ENCODE results near the gene STXBP2.

DNA sequence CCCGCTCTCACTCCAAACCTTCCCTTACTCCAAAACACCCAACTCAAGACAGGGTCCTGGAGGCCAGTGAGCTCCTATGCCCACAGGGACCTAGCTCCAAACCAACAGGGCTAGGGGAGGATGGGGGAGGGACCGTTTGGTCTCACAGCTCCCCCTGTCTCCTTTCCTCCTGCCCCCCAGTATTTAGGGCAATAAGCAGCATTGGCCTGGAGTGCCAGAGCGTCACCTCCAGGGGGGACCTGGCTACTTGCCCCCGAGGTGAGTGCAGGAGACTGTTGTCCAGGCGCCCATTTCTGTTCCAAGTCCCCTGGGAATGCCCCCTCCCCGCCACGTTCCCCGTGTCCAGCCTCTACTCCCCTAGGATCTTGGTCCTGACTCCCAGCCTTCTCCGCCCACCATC is 32.7 kb downstream of the STXBP2 start:
- TF ChIP-seq, protein P1, sequence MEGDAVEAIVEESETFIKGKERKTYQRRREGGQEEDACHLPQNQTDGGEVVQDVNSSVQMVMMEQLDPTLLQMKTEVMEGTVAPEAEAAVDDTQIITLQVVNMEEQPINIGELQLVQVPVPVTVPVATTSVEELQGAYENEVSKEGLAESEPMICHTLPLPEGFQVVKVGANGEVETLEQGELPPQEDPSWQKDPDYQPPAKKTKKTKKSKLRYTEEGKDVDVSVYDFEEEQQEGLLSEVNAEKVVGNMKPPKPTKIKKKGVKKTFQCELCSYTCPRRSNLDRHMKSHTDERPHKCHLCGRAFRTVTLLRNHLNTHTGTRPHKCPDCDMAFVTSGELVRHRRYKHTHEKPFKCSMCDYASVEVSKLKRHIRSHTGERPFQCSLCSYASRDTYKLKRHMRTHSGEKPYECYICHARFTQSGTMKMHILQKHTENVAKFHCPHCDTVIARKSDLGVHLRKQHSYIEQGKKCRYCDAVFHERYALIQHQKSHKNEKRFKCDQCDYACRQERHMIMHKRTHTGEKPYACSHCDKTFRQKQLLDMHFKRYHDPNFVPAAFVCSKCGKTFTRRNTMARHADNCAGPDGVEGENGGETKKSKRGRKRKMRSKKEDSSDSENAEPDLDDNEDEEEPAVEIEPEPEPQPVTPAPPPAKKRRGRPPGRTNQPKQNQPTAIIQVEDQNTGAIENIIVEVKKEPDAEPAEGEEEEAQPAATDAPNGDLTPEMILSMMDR (IDR thresholded peaks at IDR 0.05; ENCODE audit: poor library complexity): no peak
- no peak for TF ChIP-seq EZH2phosphoT487 (IDR thresholded peaks at IDR 0.05; ENCODE audit: low read depth, severe bottlenecking, unreplicated experiment)
- no peak for TF ChIP-seq EZH2 (IDR thresholded peaks at IDR 0.05; ENCODE audit: borderline replicate concordance)
